IMR-90 (cell line): ENCODE data around the gene CASP2. TPM values are rescaled to one million over a fixed set of nuclear protein-coding genes. Genes with fewer than 3 reads are reported as not detected.

Experiments
- ATAC-seq: fragments of 200-7000 bp; cut with Tn5 transposase; 2 replicates; pipeline ENCODE4 v1.9.1; 2020; ENCODE audit warnings: low read depth, mild to moderate bottlenecking, moderate library complexity
- BruUV-seq: library from RNA; stranded (reverse); fragments of 400-500 nt; replicated peaks from 2 replicates; lab custom pipeline; 2021; lab: Mats Ljungman, UMichigan
- CTCF ChIA-PET: fragments of 300-600 bp; formaldehyde crosslinking; extraction: SDS; loops from one replicate; lab custom pipeline; 2021; ENCODE audit warnings: antibody characterized with exemption; lab: Yijun Ruan, JAX
- POLR2A ChIA-PET: fragments of 300-600 bp; sonication (Branson Sonifier 250); formaldehyde crosslinking; loops from one replicate; lab custom pipeline; 2022; ENCODE audit warnings: antibody characterized with exemption; ENCODE audit not compliant: unreplicated experiment; lab: Charles Lee
- DNase-seq: peaks from one replicate; pipeline ENCODE4 v3.0.0; 2013
- H2AFZ ChIP-seq: replicated peaks from 2 replicates; pipeline ENCODE3; 2013; ENCODE audit warnings: low read length, mild to moderate bottlenecking; ENCODE audit not compliant: poor library complexity
- H2AK5ac ChIP-seq: 2 replicates; pipeline ENCODE4 v1.6.1; 2013; ENCODE audit warnings: low read depth, low read length, inconsistent platforms
- H2AK9ac ChIP-seq: replicated peaks from 2 replicates; pipeline ENCODE3; 2013; ENCODE audit warnings: mild to moderate bottlenecking, low read depth, low read length, moderate library complexity; ENCODE audit not compliant: poor library complexity
- H2BK120ac ChIP-seq: 2 replicates; pipeline ENCODE4 v1.6.1; 2013; ENCODE audit warnings: low read depth, low read length, inconsistent platforms
- H2BK15ac ChIP-seq: 3 replicates; pipeline ENCODE4 v1.6.1; 2013; ENCODE audit warnings: low read depth, low read length, inconsistent platforms
- H2BK20ac ChIP-seq: 2 replicates; pipeline ENCODE4 v1.6.1; 2013; ENCODE audit warnings: low read depth, mild to moderate bottlenecking, inconsistent platforms, low read length, moderate library complexity
- H2BK5ac ChIP-seq: 2 replicates; pipeline ENCODE4 v1.6.1; 2013; ENCODE audit warnings: mild to moderate bottlenecking, low read depth, low read length, inconsistent platforms; ENCODE audit not compliant: poor library complexity, severe bottlenecking
- H3K14ac ChIP-seq: replicated peaks from 2 replicates; pipeline ENCODE4 v1.6.1; 2013; ENCODE audit warnings: low read depth, low read length, inconsistent platforms
- H3K18ac ChIP-seq: 2 replicates; pipeline ENCODE4 v1.6.1; 2013; ENCODE audit warnings: low read depth, low read length, control low read depth
- H3K23ac ChIP-seq: 2 replicates; pipeline ENCODE4 v1.6.1; 2013; ENCODE audit warnings: low read depth, low read length, inconsistent platforms
- H3K27ac ChIP-seq: 2 replicates; pipeline ENCODE4 v1.5.1; 2013; ENCODE audit warnings: mild to moderate bottlenecking, control low read depth, low read length; ENCODE audit not compliant: insufficient read depth
- H3K27me3 ChIP-seq: 2 replicates; pipeline ENCODE4 v1.6.1; 2013; ENCODE audit warnings: low read length; ENCODE audit not compliant: control insufficient read depth, insufficient read depth
- H3K36me3 ChIP-seq: 2 replicates; pipeline ENCODE4 v1.6.1; 2013; ENCODE audit warnings: low read length, mixed read lengths; ENCODE audit not compliant: control insufficient read depth, insufficient read depth
- H3K4ac ChIP-seq: 2 replicates; pipeline ENCODE4 v1.6.1; 2013; ENCODE audit warnings: low read depth, low read length, inconsistent platforms
- H3K4me1 ChIP-seq: 2 replicates; pipeline ENCODE4 v1.6.1; 2013; ENCODE audit warnings: low read length, mixed read lengths; ENCODE audit not compliant: control insufficient read depth, insufficient read depth
- H3K4me2 ChIP-seq: 2 replicates; pipeline ENCODE4 v1.6.1; 2013; ENCODE audit warnings: low read depth, mild to moderate bottlenecking, control low read depth, low read length, moderate library complexity
- H3K4me3 ChIP-seq: 2 replicates; pipeline ENCODE4 v1.5.1; 2013; ENCODE audit warnings: low read depth, mild to moderate bottlenecking, control low read depth, low read length, moderate library complexity; ENCODE audit not compliant: insufficient read depth
- H3K56ac ChIP-seq: 2 replicates; pipeline ENCODE4 v1.6.1; 2013; ENCODE audit warnings: low read length, inconsistent platforms; ENCODE audit not compliant: insufficient read depth; ENCODE audit errors: extremely low read depth
- H3K79me1 ChIP-seq, 2 experiments: 2 replicates each; pipeline ENCODE4 v1.6.1; 2013; ENCODE audit warnings: low read length in 2 of 2, inconsistent platforms in 1 of 2, low read depth in 1 of 2
- H3K9ac ChIP-seq: 2 replicates; pipeline ENCODE4 v1.6.1; 2013; ENCODE audit warnings: low read depth, low read length, control low read depth
- H3K9me1 ChIP-seq: 2 replicates; pipeline ENCODE4 v1.6.1; 2013; ENCODE audit warnings: low read length, inconsistent platforms; ENCODE audit not compliant: insufficient read depth
- H3K9me3 ChIP-seq: 2 replicates; pipeline ENCODE4 v1.6.1; 2013; ENCODE audit warnings: low read length; ENCODE audit not compliant: control insufficient read depth, insufficient read depth
- H4K20me1 ChIP-seq: 2 replicates; pipeline ENCODE4 v1.6.1; 2013; ENCODE audit warnings: low read length, inconsistent platforms; ENCODE audit not compliant: insufficient read depth
- H4K5ac ChIP-seq: 2 replicates; pipeline ENCODE4 v1.6.1; 2013; ENCODE audit warnings: mild to moderate bottlenecking, low read depth, low read length, control low read depth
- H4K8ac ChIP-seq, 2 experiments: 2 replicates each; pipeline ENCODE4 v1.6.1; 2013; ENCODE audit warnings: low read depth in 2 of 2, low read length in 2 of 2, control low read depth in 1 of 2, inconsistent platforms in 1 of 2
- H4K91ac ChIP-seq: 2 replicates; pipeline ENCODE4 v1.6.1; 2013; ENCODE audit warnings: low read depth, low read length, inconsistent platforms; ENCODE audit not compliant: insufficient read depth
- BHLHE40 ChIP-seq: fragments of 150-350 bp; IDR thresholded peaks from 2 replicates; pipeline ENCODE4 v1.6.1; 2016; ENCODE audit warnings: mild to moderate bottlenecking, low read depth, low read length
- CEBPB ChIP-seq: IDR thresholded peaks from 2 replicates; pipeline ENCODE4 v1.6.1; 2012; ENCODE audit warnings: low read depth, low read length, improper control_type of control experiment
- CHD1 ChIP-seq: IDR thresholded peaks from 2 replicates; pipeline ENCODE4 v1.6.1; 2012; ENCODE audit warnings: low read depth, low read length, improper control_type of control experiment
- FOS ChIP-seq: fragments of 150-350 bp; IDR thresholded peaks from 2 replicates; pipeline ENCODE4 v1.6.1; 2016; ENCODE audit warnings: low read depth, low read length
- MAZ ChIP-seq: IDR thresholded peaks from 2 replicates; pipeline ENCODE4 v1.6.1; 2012; ENCODE audit warnings: low read depth, mild to moderate bottlenecking, low read length, improper control_type of control experiment, moderate library complexity, borderline replicate concordance
- MXI1 ChIP-seq: IDR thresholded peaks from 2 replicates; pipeline ENCODE4 v1.6.1; 2012; ENCODE audit warnings: low read depth, mild to moderate bottlenecking, low read length, moderate library complexity, borderline replicate concordance
- NFE2L2 ChIP-seq: fragments of 150-350 bp; IDR thresholded peaks from 2 replicates; pipeline ENCODE4 v1.6.1; 2016; ENCODE audit warnings: low read depth, mild to moderate bottlenecking, low read length
- RAD21 ChIP-seq: IDR thresholded peaks from 2 replicates; pipeline ENCODE4 v1.6.1; 2012; ENCODE audit warnings: low read length, improper control_type of control experiment
- RFX5 ChIP-seq: IDR thresholded peaks from 2 replicates; pipeline ENCODE4 v1.8.0; 2012; ENCODE audit warnings: low read depth, mild to moderate bottlenecking, low read length, moderate library complexity
- SMC3 ChIP-seq: fragments of 150-350 bp; IDR thresholded peaks from 2 replicates; pipeline ENCODE4 v1.6.1; 2016; ENCODE audit warnings: low read depth, mild to moderate bottlenecking, antibody characterized with exemption, low read length, moderate library complexity
- dilution Hi-C: fragments of 300-500 bp; cut with HindIII; formaldehyde crosslinking; loops from one replicate; pipeline ENCODE4 v1.14.3; 2018; ENCODE audit warnings: low sequenced_read_pairs; ENCODE audit not compliant: unreplicated experiment
- in situ Hi-C: fragments of 300-500 bp; cut with MboI; formaldehyde crosslinking; loops from 3 replicates; pipeline ENCODE4 v1.14.3; 2019; ENCODE audit warnings: low sequenced_read_pairs, inconsistent platforms, mixed read lengths
- intact Hi-C: fragments of 100-400 bp; cut with micrococcal nuclease; formaldehyde crosslinking; loops from 2 replicates; pipeline ENCODE4 v1.10.0; 2022
- polyA plus RNA-seq, 3 experiments: library from polyadenylated mRNA; depleted of rRNA; stranded (reverse); fragments of >200 nt; gene quantifications; 2 replicates each; pipeline ENCODE4 v1.2.3, GENCODE V29; 2012; ENCODE audit warnings: low replicate concordance in 1 of 3
- total RNA-seq: library from RNA; depleted of rRNA; stranded (reverse); fragments of >200 nt; gene quantifications from 2 replicates; pipeline ENCODE4 v1.2.3, GENCODE V29; 2012
- TF ChIP-seq, protein P1 (sequence below): conservative IDR thresholded peaks from 2 replicates; pipeline ENCODE4 v1.5.1; 2012; ENCODE audit warnings: mild to moderate bottlenecking, low read depth, low read length, improper control_type of control experiment

Gene CASP2
- total and polyA plus RNA-seq, 2 of the 4 experiments (the other 2 are of a cell fraction), result 15.4 to 25.6 TPM

DNA sequence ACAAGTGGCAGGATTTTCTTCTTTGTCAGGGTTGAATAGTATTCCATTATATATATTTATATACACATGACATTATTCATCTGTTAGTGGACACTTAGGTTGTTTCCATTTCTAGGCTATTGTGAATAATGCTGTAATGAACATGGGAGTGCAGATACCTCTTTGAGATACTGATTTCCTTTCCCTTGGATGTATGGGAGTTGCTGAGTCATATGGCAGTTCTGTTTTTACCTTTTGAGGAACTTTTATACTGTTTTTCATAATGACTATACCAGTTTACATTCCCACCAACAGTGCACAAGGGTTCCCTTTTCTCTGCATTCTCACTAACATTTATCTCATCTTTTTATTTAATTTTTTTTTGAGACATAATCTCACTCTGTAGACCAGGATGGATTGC lies 26.0 kb downstream of the CASP2 start:
- peaks cover 5% of the 10 kb centered on the region; the same call in 1 of the 2 replicates for H3K4me1 ChIP-seq
- in situ Hi-C loops, result no loop called here
- H2BK20ac ChIP-seq, result no peak overlapping the region
- H2AK9ac ChIP-seq, result no peak overlapping the region
- dilution Hi-C loops, result no loop called here
- no peak overlapping the region for H2AFZ ChIP-seq
- no peak overlapping the region for H3K23ac ChIP-seq
- H3K18ac ChIP-seq, result no peak overlapping the region
- no peak overlapping the region for H3K4ac ChIP-seq
- H2BK5ac ChIP-seq, result no peak overlapping the region
- no peak for DNase-seq
- BruUV-seq, result no TSS peak
- H3K9me1 ChIP-seq, result no peaks in the 10 kb centered on the region
- H3K14ac ChIP-seq, result no peak overlapping the region
- H3K36me3 ChIP-seq, result no peaks in the 10 kb centered on the region
- ChIA-PET POLR2A (no interaction called here), CTCF (no interaction called here)
- intact Hi-C loops, result no loop called here
- H3K9me3 ChIP-seq, result no peaks in the 10 kb centered on the region
- no peak for TF ChIP-seq CEBPB
- no peak for TF ChIP-seq BHLHE40
- no peak for TF ChIP-seq MXI1
- TF ChIP-seq, protein P1, sequence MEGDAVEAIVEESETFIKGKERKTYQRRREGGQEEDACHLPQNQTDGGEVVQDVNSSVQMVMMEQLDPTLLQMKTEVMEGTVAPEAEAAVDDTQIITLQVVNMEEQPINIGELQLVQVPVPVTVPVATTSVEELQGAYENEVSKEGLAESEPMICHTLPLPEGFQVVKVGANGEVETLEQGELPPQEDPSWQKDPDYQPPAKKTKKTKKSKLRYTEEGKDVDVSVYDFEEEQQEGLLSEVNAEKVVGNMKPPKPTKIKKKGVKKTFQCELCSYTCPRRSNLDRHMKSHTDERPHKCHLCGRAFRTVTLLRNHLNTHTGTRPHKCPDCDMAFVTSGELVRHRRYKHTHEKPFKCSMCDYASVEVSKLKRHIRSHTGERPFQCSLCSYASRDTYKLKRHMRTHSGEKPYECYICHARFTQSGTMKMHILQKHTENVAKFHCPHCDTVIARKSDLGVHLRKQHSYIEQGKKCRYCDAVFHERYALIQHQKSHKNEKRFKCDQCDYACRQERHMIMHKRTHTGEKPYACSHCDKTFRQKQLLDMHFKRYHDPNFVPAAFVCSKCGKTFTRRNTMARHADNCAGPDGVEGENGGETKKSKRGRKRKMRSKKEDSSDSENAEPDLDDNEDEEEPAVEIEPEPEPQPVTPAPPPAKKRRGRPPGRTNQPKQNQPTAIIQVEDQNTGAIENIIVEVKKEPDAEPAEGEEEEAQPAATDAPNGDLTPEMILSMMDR, result no peak
- no peak for TF ChIP-seq FOS
- TF ChIP-seq RFX5, result no peak
- no peak for TF ChIP-seq CHD1
- no peak for TF ChIP-seq NFE2L2
- no peak for TF ChIP-seq RAD21
- TF ChIP-seq SMC3, result no peak
- TF ChIP-seq MAZ, result no peak
- H2AK5ac ChIP-seq, result no peak overlapping the region
- H3K79me1 ChIP-seq, result no peaks in the 10 kb centered on the region
- H4K5ac ChIP-seq, result no peak overlapping the region
- no peak overlapping the region for H2BK120ac ChIP-seq
- no peak overlapping the region for H2BK15ac ChIP-seq
- no peak overlapping the region for H3K9ac ChIP-seq
- no peak overlapping the region for H3K56ac ChIP-seq
- H3K27ac ChIP-seq, result no peak overlapping the region
- H3K27me3 ChIP-seq, result peaks cover under 1% of the 10 kb centered on the region; the same call in 1 of the 2 replicates
- no peak for ATAC-seq
- no peak overlapping the region for H4K91ac ChIP-seq
- H3K4me2 ChIP-seq, result no peak overlapping the region
- H3K4me3 ChIP-seq, result no peak overlapping the region
- H4K8ac ChIP-seq, result no peak overlapping the region
- no peaks in the 10 kb centered on the region for H4K20me1 ChIP-seq
